ENCODE results near the gene ZNF205.

DNA sequence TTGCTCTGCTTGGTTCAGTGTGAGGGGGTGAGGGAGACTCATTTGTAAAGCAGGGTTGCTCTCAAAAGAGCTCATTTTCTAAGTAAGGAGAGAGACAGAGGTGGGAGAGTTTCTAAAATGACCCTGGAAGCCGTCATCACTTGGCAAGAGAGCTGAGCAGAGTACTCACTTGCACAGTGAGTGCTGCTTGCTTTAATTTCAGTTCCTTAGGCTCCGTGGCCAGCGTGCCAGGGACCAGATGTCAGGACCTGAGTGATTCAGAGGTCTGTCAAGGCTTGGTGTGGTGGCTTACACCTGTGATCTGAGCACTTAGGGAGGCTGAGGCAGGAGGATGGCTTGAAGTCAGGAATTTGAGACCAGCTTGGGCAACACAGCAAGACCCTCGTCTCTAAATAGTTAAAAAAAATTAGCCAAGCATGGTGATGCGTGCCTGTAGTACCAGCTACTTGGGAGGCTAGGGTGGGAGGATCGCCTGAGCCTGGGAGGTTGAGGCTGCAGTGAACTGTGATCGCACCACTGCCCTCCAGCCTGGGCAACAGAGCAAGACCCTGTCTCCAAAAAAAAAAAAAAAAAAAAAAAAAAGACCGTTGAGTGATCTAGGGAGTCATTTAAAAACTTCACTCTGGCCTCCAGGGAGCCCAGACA is 10.7 kb downstream of the ZNF205 start:
- TF ChIP-seq, protein P1, sequence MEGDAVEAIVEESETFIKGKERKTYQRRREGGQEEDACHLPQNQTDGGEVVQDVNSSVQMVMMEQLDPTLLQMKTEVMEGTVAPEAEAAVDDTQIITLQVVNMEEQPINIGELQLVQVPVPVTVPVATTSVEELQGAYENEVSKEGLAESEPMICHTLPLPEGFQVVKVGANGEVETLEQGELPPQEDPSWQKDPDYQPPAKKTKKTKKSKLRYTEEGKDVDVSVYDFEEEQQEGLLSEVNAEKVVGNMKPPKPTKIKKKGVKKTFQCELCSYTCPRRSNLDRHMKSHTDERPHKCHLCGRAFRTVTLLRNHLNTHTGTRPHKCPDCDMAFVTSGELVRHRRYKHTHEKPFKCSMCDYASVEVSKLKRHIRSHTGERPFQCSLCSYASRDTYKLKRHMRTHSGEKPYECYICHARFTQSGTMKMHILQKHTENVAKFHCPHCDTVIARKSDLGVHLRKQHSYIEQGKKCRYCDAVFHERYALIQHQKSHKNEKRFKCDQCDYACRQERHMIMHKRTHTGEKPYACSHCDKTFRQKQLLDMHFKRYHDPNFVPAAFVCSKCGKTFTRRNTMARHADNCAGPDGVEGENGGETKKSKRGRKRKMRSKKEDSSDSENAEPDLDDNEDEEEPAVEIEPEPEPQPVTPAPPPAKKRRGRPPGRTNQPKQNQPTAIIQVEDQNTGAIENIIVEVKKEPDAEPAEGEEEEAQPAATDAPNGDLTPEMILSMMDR (IDR thresholded peaks at IDR 0.05 in 2 of 3, conservative IDR thresholded peaks at IDR 0.05 in 1 of 3; ENCODE audit: control insufficient read depth in 2 of 3, extremely low read depth in 1 of 3, insufficient read depth in 1 of 3, low read depth in 3 of 3, low read length in 3 of 3) = no peak
- TF ChIP-seq SUPT20H (IDR thresholded peaks at IDR 0.05; ENCODE audit: borderline replicate concordance, control insufficient read depth, low read depth, low read length) (no peak), BCL11A (IDR thresholded peaks at IDR 0.05; ENCODE audit: low read depth, low read length) (no peak), EZH2 (IDR thresholded peaks at IDR 0.05; ENCODE audit: borderline replicate concordance, control insufficient read depth, low read depth, low read length) (no peak), BACH1 (IDR thresholded peaks at IDR 0.05; ENCODE audit: borderline replicate concordance) (no peak)
- TF ChIP-seq, protein P2, sequence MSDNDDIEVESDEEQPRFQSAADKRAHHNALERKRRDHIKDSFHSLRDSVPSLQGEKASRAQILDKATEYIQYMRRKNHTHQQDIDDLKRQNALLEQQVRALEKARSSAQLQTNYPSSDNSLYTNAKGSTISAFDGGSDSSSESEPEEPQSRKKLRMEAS (IDR thresholded peaks at IDR 0.05; ENCODE audit: low read depth, low read length) = no peak
- TF ChIP-seq, protein P3, sequence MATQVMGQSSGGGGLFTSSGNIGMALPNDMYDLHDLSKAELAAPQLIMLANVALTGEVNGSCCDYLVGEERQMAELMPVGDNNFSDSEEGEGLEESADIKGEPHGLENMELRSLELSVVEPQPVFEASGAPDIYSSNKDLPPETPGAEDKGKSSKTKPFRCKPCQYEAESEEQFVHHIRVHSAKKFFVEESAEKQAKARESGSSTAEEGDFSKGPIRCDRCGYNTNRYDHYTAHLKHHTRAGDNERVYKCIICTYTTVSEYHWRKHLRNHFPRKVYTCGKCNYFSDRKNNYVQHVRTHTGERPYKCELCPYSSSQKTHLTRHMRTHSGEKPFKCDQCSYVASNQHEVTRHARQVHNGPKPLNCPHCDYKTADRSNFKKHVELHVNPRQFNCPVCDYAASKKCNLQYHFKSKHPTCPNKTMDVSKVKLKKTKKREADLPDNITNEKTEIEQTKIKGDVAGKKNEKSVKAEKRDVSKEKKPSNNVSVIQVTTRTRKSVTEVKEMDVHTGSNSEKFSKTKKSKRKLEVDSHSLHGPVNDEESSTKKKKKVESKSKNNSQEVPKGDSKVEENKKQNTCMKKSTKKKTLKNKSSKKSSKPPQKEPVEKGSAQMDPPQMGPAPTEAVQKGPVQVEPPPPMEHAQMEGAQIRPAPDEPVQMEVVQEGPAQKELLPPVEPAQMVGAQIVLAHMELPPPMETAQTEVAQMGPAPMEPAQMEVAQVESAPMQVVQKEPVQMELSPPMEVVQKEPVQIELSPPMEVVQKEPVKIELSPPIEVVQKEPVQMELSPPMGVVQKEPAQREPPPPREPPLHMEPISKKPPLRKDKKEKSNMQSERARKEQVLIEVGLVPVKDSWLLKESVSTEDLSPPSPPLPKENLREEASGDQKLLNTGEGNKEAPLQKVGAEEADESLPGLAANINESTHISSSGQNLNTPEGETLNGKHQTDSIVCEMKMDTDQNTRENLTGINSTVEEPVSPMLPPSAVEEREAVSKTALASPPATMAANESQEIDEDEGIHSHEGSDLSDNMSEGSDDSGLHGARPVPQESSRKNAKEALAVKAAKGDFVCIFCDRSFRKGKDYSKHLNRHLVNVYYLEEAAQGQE (IDR thresholded peaks at IDR 0.05; ENCODE audit: low read depth, low read length) = no peak

Data from GM12878 (cell line).